Upper lobe of left lung (tissue), 4 donors: ENCODE measurements around the gene TMPRSS11D.

Source experiments
- CTCF ChIP-seq, 6 experiments: fragments of 450-650 bp in 4 of 6; fragments of 200-600 bp in 2 of 6; sonication (generic) in 2 of 6; IDR thresholded peaks; one replicate each; pipeline ENCODE4 v1.5.1; 2016 to 2019; ENCODE audit warnings: antibody characterized with exemption in 6 of 6
- EP300 ChIP-seq, 4 donors: sonication (generic); formaldehyde crosslinking; IDR thresholded peaks; one replicate each; pipeline ENCODE4 v1.5.1; 2017; ENCODE audit warnings: antibody characterized with exemption in 4 of 4, control low read depth in 2 of 4

- TF ChIP-seq CTCF (IDR thresholded peaks at IDR 0.05) (no peak), EP300 (IDR thresholded peaks at IDR 0.05) (no peak)
Observed at GRCh38 chr4:67884701-67885100, 899 bp upstream of the TMPRSS11D start.
